Brain microvascular endothelial cell (primary cell): ENCODE data around the gene CHCHD3.

ENCODE experiments used
- DNase-seq: peaks from one replicate; pipeline ENCODE4 v3.0.0-alpha.2; 2020
- H3K27ac ChIP-seq: fragments of 250-450 bp; sonication (Bioruptor Pico); 2 replicates; pipeline ENCODE4 v1.5.1; 2020; ENCODE audit warnings: mild to moderate bottlenecking, moderate library complexity
- H3K27me3 ChIP-seq: fragments of 250-450 bp; sonication (Bioruptor Pico); replicated peaks from 2 replicates; pipeline ENCODE4 v1.5.1; 2020; ENCODE audit warnings: mild to moderate bottlenecking
- H3K36me3 ChIP-seq: fragments of 250-450 bp; sonication (Bioruptor Pico); replicated peaks from 2 replicates; pipeline ENCODE4 v1.5.1; 2020; ENCODE audit warnings: mild to moderate bottlenecking
- H3K4me3 ChIP-seq: 2 replicates; pipeline ENCODE4 v1.5.1; 2011; ENCODE audit warnings: low read depth, mild to moderate bottlenecking, control low read depth, low read length, moderate library complexity
- CTCF ChIP-seq: IDR thresholded peaks from 2 replicates; pipeline ENCODE4 v1.5.1; 2011; ENCODE audit warnings: low read depth, mild to moderate bottlenecking, moderate library complexity, low read length, control low read depth, inconsistent platforms; ENCODE audit errors: missing control alignments
- in situ Hi-C: cut with HindIII; loops from 2 replicates; pipeline ENCODE4 v1.10.0; 2017; ENCODE audit warnings: low sequenced_read_pairs, low pct_ligation_motif_present

The CHCHD3 gene

DNA sequence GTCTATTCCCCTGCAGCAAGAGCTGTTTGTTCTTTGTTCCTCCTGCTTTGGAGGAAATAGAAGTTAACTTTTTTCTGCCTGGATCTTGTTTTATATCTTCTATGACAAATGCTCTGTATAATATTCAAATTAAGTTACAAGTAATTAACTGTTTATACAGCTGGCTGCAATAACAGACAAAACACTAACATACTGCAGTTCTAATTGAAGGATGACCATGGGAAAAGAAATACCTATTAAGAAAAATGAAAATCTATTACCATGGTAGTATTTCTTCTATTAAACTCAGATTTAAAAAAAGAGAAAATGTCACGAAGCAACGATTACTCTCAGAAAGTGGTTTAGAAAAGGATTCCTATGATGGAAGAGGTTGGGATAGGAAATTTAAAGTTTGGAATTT is 291.8 kb downstream of the CHCHD3 start:
- in situ Hi-C loops: no loop called here

GRCh38 chr7:132789281-132789680 is 292.6 kb downstream of the CHCHD3 start:
- H3K27me3 ChIP-seq: no peaks in the 10 kb centered on the region
- in situ Hi-C loops: no loop called here
- no peak overlapping the region for H3K27ac ChIP-seq
- DNase-seq: no peak
- H3K36me3 ChIP-seq: no peaks in the 10 kb centered on the region
- no peak for TF ChIP-seq CTCF
- H3K4me3 ChIP-seq: no peak overlapping the region

More for the DNA sequence above, 291.8 kb downstream of the CHCHD3 start:
- H3K36me3 ChIP-seq: no peaks in the 10 kb centered on the region
- no peak overlapping the region for H3K4me3 ChIP-seq
- TF ChIP-seq CTCF: no peak
- H3K27ac ChIP-seq: no peak overlapping the region
- no peaks in the 10 kb centered on the region for H3K27me3 ChIP-seq
- no peak for DNase-seq

DNA sequence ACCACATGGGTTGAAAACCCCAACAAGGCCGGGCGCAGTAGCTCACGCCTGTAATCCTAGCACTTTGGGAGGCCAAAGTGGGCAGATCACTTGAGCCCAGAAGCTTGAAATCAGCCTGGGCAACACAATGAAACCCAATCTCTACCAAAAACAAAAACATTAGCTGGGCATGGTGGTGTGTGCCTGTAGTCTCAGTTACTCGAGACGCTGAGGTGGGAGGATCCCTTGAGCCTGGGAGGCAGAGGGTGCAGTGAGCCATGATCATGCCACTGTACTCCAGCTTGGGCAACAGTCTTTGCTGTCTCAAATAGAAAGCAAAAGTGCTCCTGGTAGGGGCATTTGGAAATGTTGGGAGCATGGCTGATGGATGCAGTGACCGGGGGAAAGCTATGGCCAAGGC is 296.0 kb downstream of the CHCHD3 start:
- Histone ChIP-seq H3K27me3 (no peaks in the 10 kb centered on the region), H3K4me3 (no peak overlapping the region), H3K27ac (no peak overlapping the region), H3K36me3 (no peaks in the 10 kb centered on the region)
- in situ Hi-C loops: no loop called here
- DNase-seq: no peak
- no peak for TF ChIP-seq CTCF

GRCh38 chr7:132784406-132784805 is 297.5 kb downstream of the CHCHD3 start:
- no peak for DNase-seq
- no peak for TF ChIP-seq CTCF
- Histone ChIP-seq H3K27me3 (no peaks in the 10 kb centered on the region), H3K4me3 (no peak overlapping the region), H3K36me3 (no peaks in the 10 kb centered on the region), H3K27ac (no peak overlapping the region)
- in situ Hi-C loops: no loop called here

DNA sequence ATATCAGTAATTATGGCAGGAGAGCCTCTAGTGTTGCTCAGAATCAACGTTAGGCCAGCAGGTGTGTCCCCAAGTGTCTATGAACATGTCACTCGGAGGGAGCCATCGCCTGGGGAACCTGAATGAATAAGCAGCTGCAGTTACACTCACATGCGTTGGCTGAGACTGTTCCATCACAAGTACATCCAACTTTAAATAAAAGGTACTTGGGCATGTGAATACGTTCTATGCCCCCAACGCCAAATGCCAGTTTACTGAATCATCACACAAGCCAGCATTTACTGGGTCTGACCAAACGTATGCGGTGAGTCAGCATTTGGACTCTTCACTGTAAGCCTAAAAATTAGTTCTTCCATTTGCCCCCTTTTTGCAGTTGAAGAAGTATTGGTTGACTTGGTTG is 298.1 kb downstream of the CHCHD3 start:
- H3K27ac ChIP-seq: peak overlapping the region; percentile 8
- in situ Hi-C loops: no loop called here
- TF ChIP-seq CTCF: no peak
- no peaks in the 10 kb centered on the region for H3K36me3 ChIP-seq
- H3K4me3 ChIP-seq: no peak overlapping the region
- peak; percentile 89 for DNase-seq
- H3K27me3 ChIP-seq: no peaks in the 10 kb centered on the region
